Keratinocyte (primary cell): Measurements from ENCODE around the gene POLR3G. TPM values are rescaled to one million over a fixed set of nuclear protein-coding genes. Genes with fewer than 3 reads are reported as not detected.

Experiments
- DNase-seq: peaks from one replicate; pipeline ENCODE4 v3.0.0-alpha.2; 2011; ENCODE audit warnings: low read depth, missing footprints, low spot score
- FAIRE-seq: peaks from 2 replicates; lab custom pipeline; 2011; peaks lifted over from hg19 to GRCh38; lab: Jason Lieb, UNC
- H2AFZ ChIP-seq: 2 replicates; pipeline ENCODE4 v1.6.0; 2012; ENCODE audit warnings: low read length, control low read depth, inconsistent platforms; ENCODE audit not compliant: control insufficient read depth
- H3K27ac ChIP-seq: 2 replicates; pipeline ENCODE4 v1.5.1; 2011; ENCODE audit warnings: low read length; ENCODE audit not compliant: control insufficient read depth, insufficient read depth
- H3K27me3 ChIP-seq: 3 replicates; pipeline ENCODE4 v1.6.0; 2011; ENCODE audit warnings: low read length; ENCODE audit not compliant: control insufficient read depth, insufficient read depth; ENCODE audit errors: extremely low read depth
- H3K36me3 ChIP-seq, 2 experiments: 2 replicates in 1 of 2; 3 replicates in 1 of 2; pipeline ENCODE4 v1.5.1; 2011; ENCODE audit warnings: low read length in 2 of 2, mild to moderate bottlenecking in 1 of 2; ENCODE audit not compliant: control insufficient read depth in 2 of 2, insufficient read depth in 2 of 2; ENCODE audit errors: extremely low read depth in 1 of 2
- H3K4me1 ChIP-seq: 3 replicates; pipeline ENCODE4 v1.5.1; 2011; ENCODE audit warnings: low read length; ENCODE audit not compliant: control insufficient read depth, insufficient read depth; ENCODE audit errors: extremely low read depth
- H3K4me2 ChIP-seq: 3 replicates; pipeline ENCODE4 v1.6.0; 2011; ENCODE audit warnings: low read depth, low read length; ENCODE audit not compliant: control insufficient read depth, insufficient read depth; ENCODE audit errors: extremely low read depth
- H3K4me3 ChIP-seq, 3 experiments: fragments of 200-600 bp in 1 of 3; sonication (generic) in 1 of 3; 2 replicates in 2 of 3; 3 replicates in 1 of 3; pipeline ENCODE4 v1.5.1; 2011 to 2016; ENCODE audit warnings: low read length in 3 of 3, mild to moderate bottlenecking in 3 of 3, control low read depth in 2 of 3, inconsistent platforms in 1 of 3, low read depth in 1 of 3, mixed read lengths in 1 of 3, mixed run types in 1 of 3, moderate library complexity in 1 of 3; ENCODE audit not compliant: control insufficient read depth in 2 of 3, insufficient read depth in 2 of 3; ENCODE audit errors: extremely low read depth in 1 of 3
- H3K79me2 ChIP-seq: 2 replicates; pipeline ENCODE4 v1.6.0; 2012; ENCODE audit warnings: low read length; ENCODE audit not compliant: control insufficient read depth, insufficient read depth
- H3K9ac ChIP-seq: 3 replicates; pipeline ENCODE4 v1.6.0; 2011; ENCODE audit warnings: low read length; ENCODE audit not compliant: control insufficient read depth, insufficient read depth; ENCODE audit errors: extremely low read depth
- H3K9me1 ChIP-seq: 3 replicates; pipeline ENCODE4 v1.6.0; 2011; ENCODE audit warnings: low read length; ENCODE audit not compliant: control insufficient read depth, insufficient read depth; ENCODE audit errors: extremely low read depth
- H3K9me3 ChIP-seq: 2 replicates; pipeline ENCODE4 v1.5.1; 2012; ENCODE audit warnings: low read depth, low read length; ENCODE audit not compliant: control insufficient read depth
- H4K20me1 ChIP-seq: 3 replicates; pipeline ENCODE4 v1.6.0; 2011; ENCODE audit warnings: low read length; ENCODE audit not compliant: control insufficient read depth, insufficient read depth; ENCODE audit errors: extremely low read depth
- EZH2 ChIP-seq: IDR thresholded peaks from one replicate; pipeline ENCODE4 v1.6.1; 2012; ENCODE audit warnings: inconsistent platforms, mild to moderate bottlenecking, low read length, moderate library complexity
- dilution Hi-C: fragments of 300-500 bp; cut with MboI; formaldehyde crosslinking; loops from one replicate; pipeline ENCODE4 v1.7.0; 2020; ENCODE audit warnings: low sequenced_read_pairs; ENCODE audit not compliant: extremely low pct_ligation_motif_present
- polyA plus RNA-seq, 5 experiments: library from polyadenylated mRNA; depleted of rRNA in 3 of 5; stranded (reverse) in 3 of 5; stranded (forward) in 1 of 5; unstranded in 1 of 5; fragments of >200 nt; gene quantifications; 1 replicate in 1 of 5; 2 replicates in 3 of 5; 3 replicates in 1 of 5; pipeline versions ENCODE4 v1.2.1 to v1.2.3, GENCODE V29; 2011 to 2012; ENCODE audit warnings: missing spikeins in 2 of 5, low read depth in 1 of 5, low replicate concordance in 1 of 5
- TF ChIP-seq, protein P1 (sequence below), 3 experiments: IDR thresholded peaks in 1 of 3; conservative IDR thresholded peaks in 1 of 3; optimal IDR thresholded peaks in 1 of 3; 2 replicates in 2 of 3; 3 replicates in 1 of 3; pipeline versions ENCODE3 to v1.5.1; 2011; ENCODE audit warnings: low read length in 3 of 3, mild to moderate bottlenecking in 3 of 3, moderate library complexity in 2 of 3, control low read depth in 1 of 3, inconsistent platforms in 1 of 3; ENCODE audit not compliant: insufficient read depth in 2 of 3; ENCODE audit errors: extremely low read depth in 1 of 3

POLR3G gene
- polyA plus RNA-seq, 1 donor (not counting 4 experiments of a cell fraction or from before 2014, with no cell fraction given): 27.0 TPM

DNA sequence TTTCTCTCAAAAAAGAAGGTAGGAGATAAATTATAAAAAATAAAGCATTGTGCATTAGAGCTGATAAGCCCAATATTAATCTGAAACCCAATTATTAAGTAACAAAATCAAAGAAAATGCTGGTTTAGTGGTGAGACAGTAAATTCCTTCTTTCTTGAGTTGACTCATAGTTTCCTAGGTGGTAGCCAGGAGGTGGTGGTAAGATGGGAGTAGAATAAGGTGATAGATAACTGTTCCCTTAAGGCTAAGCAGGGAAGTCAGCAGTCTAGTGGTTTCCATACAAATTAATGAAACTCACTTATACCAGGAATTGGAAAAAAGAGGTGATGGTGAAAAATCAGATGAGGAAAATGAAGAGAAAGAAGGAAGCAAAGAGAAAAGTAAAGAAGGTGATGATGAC lies 31.6 kb downstream of the POLR3G start:
- Histone ChIP-seq H3K9me1 (no peaks in the 10 kb centered on the region), H3K4me1 (peaks cover 8% of the 10 kb centered on the region), H4K20me1 (no peaks in the 10 kb centered on the region), H2AFZ (no peak overlapping the region), H3K36me3 (no peaks in the 10 kb centered on the region), H3K9ac (no peak overlapping the region), H3K4me3 (no peak overlapping the region), H3K4me2 (no peak overlapping the region), H3K27me3 (no peaks in the 10 kb centered on the region), H3K27ac (no peak overlapping the region), H3K79me2 (no peaks in the 10 kb centered on the region), H3K9me3 (no peaks in the 10 kb centered on the region)
- DNase-seq (no peak), FAIRE-seq (no peak)
- dilution Hi-C loops: no loop called here
- TF ChIP-seq, protein P1, sequence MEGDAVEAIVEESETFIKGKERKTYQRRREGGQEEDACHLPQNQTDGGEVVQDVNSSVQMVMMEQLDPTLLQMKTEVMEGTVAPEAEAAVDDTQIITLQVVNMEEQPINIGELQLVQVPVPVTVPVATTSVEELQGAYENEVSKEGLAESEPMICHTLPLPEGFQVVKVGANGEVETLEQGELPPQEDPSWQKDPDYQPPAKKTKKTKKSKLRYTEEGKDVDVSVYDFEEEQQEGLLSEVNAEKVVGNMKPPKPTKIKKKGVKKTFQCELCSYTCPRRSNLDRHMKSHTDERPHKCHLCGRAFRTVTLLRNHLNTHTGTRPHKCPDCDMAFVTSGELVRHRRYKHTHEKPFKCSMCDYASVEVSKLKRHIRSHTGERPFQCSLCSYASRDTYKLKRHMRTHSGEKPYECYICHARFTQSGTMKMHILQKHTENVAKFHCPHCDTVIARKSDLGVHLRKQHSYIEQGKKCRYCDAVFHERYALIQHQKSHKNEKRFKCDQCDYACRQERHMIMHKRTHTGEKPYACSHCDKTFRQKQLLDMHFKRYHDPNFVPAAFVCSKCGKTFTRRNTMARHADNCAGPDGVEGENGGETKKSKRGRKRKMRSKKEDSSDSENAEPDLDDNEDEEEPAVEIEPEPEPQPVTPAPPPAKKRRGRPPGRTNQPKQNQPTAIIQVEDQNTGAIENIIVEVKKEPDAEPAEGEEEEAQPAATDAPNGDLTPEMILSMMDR (optimal IDR thresholded peaks at IDR 0.05 in 1 of 3, IDR thresholded peaks at IDR 0.05 in 1 of 3, conservative IDR thresholded peaks at IDR 0.05 in 1 of 3; ENCODE audit: extremely low read depth in 1 of 3, insufficient read depth in 2 of 3, low read length in 3 of 3): no peak
- no peak for TF ChIP-seq EZH2

DNA sequence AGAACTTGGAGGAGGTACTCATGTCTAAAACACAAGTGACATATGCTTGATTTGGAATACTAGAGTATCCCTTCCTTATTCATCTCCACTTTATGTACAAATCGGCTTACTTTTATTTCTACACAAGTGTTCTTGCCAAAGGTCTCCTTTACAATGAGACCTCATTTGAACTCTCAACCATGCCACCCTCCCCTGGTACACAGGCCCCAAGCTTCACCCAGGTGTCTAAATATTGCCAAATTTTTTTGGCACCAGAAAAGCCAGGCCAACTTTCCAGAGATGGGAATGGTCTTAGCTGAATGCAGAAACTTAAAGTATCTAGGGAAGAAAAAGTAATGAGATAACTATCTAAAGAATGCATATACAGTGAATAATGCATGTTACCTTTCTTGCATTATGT lies 35.8 kb downstream of the POLR3G start:
- dilution Hi-C loops: no loop called here
- no peaks in the 10 kb centered on the region for H3K9me1 ChIP-seq
- H3K4me3 ChIP-seq: no peak overlapping the region
- no peaks in the 10 kb centered on the region for H4K20me1 ChIP-seq
- no peak for TF ChIP-seq EZH2
- no peaks in the 10 kb centered on the region for H3K79me2 ChIP-seq
- H3K9me3 ChIP-seq: no peaks in the 10 kb centered on the region
- no peak overlapping the region for H2AFZ ChIP-seq
- no peak overlapping the region for H3K27ac ChIP-seq
- H3K9ac ChIP-seq: no peak overlapping the region
- no peaks in the 10 kb centered on the region for H3K36me3 ChIP-seq
- H3K4me2 ChIP-seq: no peak overlapping the region
- DNase-seq (no peak), FAIRE-seq (no peak)
- no peaks in the 10 kb centered on the region for H3K4me1 ChIP-seq
- no peaks in the 10 kb centered on the region for H3K27me3 ChIP-seq

DNA sequence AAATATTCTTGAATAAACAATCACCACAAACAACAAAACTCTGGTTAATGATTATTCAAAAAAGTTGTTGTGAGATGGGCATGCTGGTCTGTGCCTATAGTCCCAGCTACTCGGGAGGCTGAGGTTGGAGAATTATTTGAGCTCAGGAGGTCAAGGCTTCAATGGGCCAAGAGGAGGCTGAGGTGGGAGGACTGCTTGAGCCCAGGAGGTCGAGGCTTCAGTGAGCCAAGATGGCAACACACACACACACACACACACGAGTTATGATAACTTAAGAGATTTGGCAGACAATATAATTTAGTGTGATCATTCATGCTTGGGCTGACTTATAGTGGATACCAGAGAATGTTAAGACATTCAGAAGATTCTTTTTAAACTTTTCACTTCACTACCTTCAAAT lies 39.9 kb downstream of the POLR3G start:
- no peaks in the 10 kb centered on the region for H3K79me2 ChIP-seq
- H3K4me1 ChIP-seq: peaks cover 8% of the 10 kb centered on the region
- TF ChIP-seq, protein P1 (optimal IDR thresholded peaks at IDR 0.05 in 1 of 3, IDR thresholded peaks at IDR 0.05 in 1 of 3, conservative IDR thresholded peaks at IDR 0.05 in 1 of 3; ENCODE audit: extremely low read depth in 1 of 3, insufficient read depth in 2 of 3, low read length in 3 of 3): no peak
- TF ChIP-seq EZH2: no peak
- dilution Hi-C loops: no loop called here
- no peaks in the 10 kb centered on the region for H3K27me3 ChIP-seq
- H3K27ac ChIP-seq: no peak overlapping the region
- DNase-seq (no peak), FAIRE-seq (no peak)
- no peaks in the 10 kb centered on the region for H3K9me1 ChIP-seq
- H3K9ac ChIP-seq: no peak overlapping the region
- H2AFZ ChIP-seq: no peak overlapping the region
- H3K36me3 ChIP-seq: peaks cover 0 to 2% of the 10 kb centered on the region in 2 experiments
- H3K9me3 ChIP-seq: no peaks in the 10 kb centered on the region
- H3K4me2 ChIP-seq: no peak overlapping the region
- H4K20me1 ChIP-seq: no peaks in the 10 kb centered on the region
- no peak overlapping the region for H3K4me3 ChIP-seq
